Esophagus squamous epithelium (tissue), 5 donors: ENCODE results near the gene LAMA3. TPM values are rescaled to one million over a fixed set of nuclear protein-coding genes. Genes with fewer than 3 reads are reported as not detected.

Experiments
- DNase-seq: peaks from one replicate; lab custom pipeline; 2025; lab: John Stamatoyannopoulos, UW
- H3K27ac ChIP-seq, 4 donors: fragments of 200-600 bp; sonication (generic); one replicate each; pipeline ENCODE4 v1.5.1; 2016 to 2019; ENCODE audit warnings: mild to moderate bottlenecking in 1 of 4
- H3K27me3 ChIP-seq, 4 donors: fragments of 200-600 bp; sonication (generic); 1 replicate in 3 of 4; 2 replicates in 1 of 4; pipeline versions ENCODE4 v1.5.1 to v1.6.0; 2017 to 2021; ENCODE audit warnings: antibody characterized with exemption in 1 of 4
- H3K36me3 ChIP-seq, 3 donors: fragments of 200-600 bp; sonication (generic); one replicate each; pipeline ENCODE4 v1.5.1; 2016 to 2019
- H3K4me1 ChIP-seq, 3 donors: fragments of 200-600 bp; sonication (generic); one replicate each; pipeline ENCODE4 v1.5.1; 2017 to 2019
- H3K4me3 ChIP-seq, 4 donors: fragments of 200-600 bp; sonication (generic); 1 replicate in 3 of 4; 2 replicates in 1 of 4; pipeline ENCODE4 v1.5.1; 2016 to 2019; ENCODE audit warnings: mild to moderate bottlenecking in 2 of 4, moderate library complexity in 1 of 4
- H3K9me3 ChIP-seq, 3 donors: fragments of 200-600 bp; sonication (generic); one replicate each; pipeline ENCODE4 v1.5.1; 2016 to 2019
- CTCF ChIP-seq, 6 experiments: fragments of 450-650 bp in 4 of 6; fragments of 200-600 bp in 2 of 6; sonication (generic) in 2 of 6; IDR thresholded peaks; one replicate each; pipeline ENCODE4 v1.5.1; 2016 to 2019; ENCODE audit warnings: antibody characterized with exemption in 6 of 6, mild to moderate bottlenecking in 4 of 6, moderate library complexity in 4 of 6
- POLR2A ChIP-seq, 4 donors: fragments of 450-650 bp; IDR thresholded peaks; one replicate each; pipeline ENCODE4 v1.6.1; 2017; ENCODE audit warnings: antibody characterized with exemption in 4 of 4, mild to moderate bottlenecking in 4 of 4, moderate library complexity in 3 of 4
- WGBS, 2 donors: methylation state at CpG; one replicate each; pipeline ENCODE4 v1.1.5; 2018; 5-methylcytosine and 5-hydroxymethylcytosine counted together
- intact Hi-C: fragments of 100-400 bp; cut with DNase I; formaldehyde crosslinking; loops from one replicate; pipeline ENCODE4 v1.15.0; 2022
- total RNA-seq, 4 donors: library from RNA; depleted of rRNA; stranded (reverse); fragments of >200 nt; gene quantifications; one replicate each; pipeline ENCODE4 v1.1.0, GENCODE V29; 2016
- donor health status: DM: yes; HTN: yes; CAD: no.

Gene LAMA3
- total RNA-seq, 4 donors from 2014 or later, result 28.7 to 81.3 (median 44.8) TPM

- TF ChIP-seq CTCF (IDR thresholded peaks at IDR 0.05) (no peak), POLR2A (IDR thresholded peaks at IDR 0.05) (no peak)
- no peak for DNase-seq
- Histone ChIP-seq H3K9me3 (no peaks in the 10 kb centered on the region), H3K4me1 (peaks cover 7 to 50% (median 22%) of the 10 kb centered on the region in 3 donors), H3K27me3 (no peaks in the 10 kb centered on the region), H3K27ac (no peak overlapping the region), H3K4me3 (no peak overlapping the region), H3K36me3 (no peaks in the 10 kb centered on the region)
- 88 to 95% methylated on average over 3 to 4 of the region's 4 CpGs for WGBS, 2 donors
- intact Hi-C loops, result no loop called here
Measured at GRCh38 chr18:23968638-23969604, 279.7 kb downstream of the LAMA3 start.

- H3K27me3 ChIP-seq, result no peaks in the 10 kb centered on the region
- no peak overlapping the region for H3K4me3 ChIP-seq
- H3K4me1 ChIP-seq, result peaks cover 4 to 43% (median 14%) of the 10 kb centered on the region in 3 donors
- no peaks in the 10 kb centered on the region for H3K36me3 ChIP-seq
- H3K9me3 ChIP-seq, result no peaks in the 10 kb centered on the region
- TF ChIP-seq POLR2A (IDR thresholded peaks at IDR 0.05), result no peak
- no peak for TF ChIP-seq CTCF (IDR thresholded peaks at IDR 0.05)
- DNase-seq, result no peak
- WGBS, 2 donors, result 82 to 96% methylated on average over 6 of the region's 6 CpGs
- intact Hi-C loops, result no loop called here
- H3K27ac ChIP-seq, result no peak overlapping the region
Measured at GRCh38 chr18:23969664-23970063, 280.4 kb downstream of the LAMA3 start.

GRCh38 chr18:23970161-23971096 is 281.2 kb downstream of the LAMA3 start:
- Histone ChIP-seq H3K4me1 (peaks cover 0 to 35% (median 12%) of the 10 kb centered on the region in 3 donors), H3K4me3 (no peak overlapping the region), H3K27ac (peak overlapping the region in 3 of 4 donors; percentile 4 to 75 (median 64)), H3K36me3 (no peaks in the 10 kb centered on the region), H3K9me3 (no peaks in the 10 kb centered on the region), H3K27me3 (no peaks in the 10 kb centered on the region)
- 69% methylated on average over 7 of the region's 7 CpGs for WGBS, 2 donors
- DNase-seq, result peak; percentile 13
- intact Hi-C loops, result no loop called here
- no peak for TF ChIP-seq POLR2A (IDR thresholded peaks at IDR 0.05)
- no peak for TF ChIP-seq CTCF (IDR thresholded peaks at IDR 0.05)

- no peak for DNase-seq
- H3K27ac ChIP-seq, result peak overlapping the region; percentile 23 to 75 (median 64)
- peaks cover 0 to 29% (median 8%) of the 10 kb centered on the region in 3 donors for H3K4me1 ChIP-seq
- H3K9me3 ChIP-seq, result no peaks in the 10 kb centered on the region
- no peaks in the 10 kb centered on the region for H3K36me3 ChIP-seq
- intact Hi-C loops, result no loop called here
- no peak for TF ChIP-seq CTCF (IDR thresholded peaks at IDR 0.05)
- no peak for TF ChIP-seq POLR2A (IDR thresholded peaks at IDR 0.05)
- 76 to 88% methylated on average over 5 of the region's 5 CpGs for WGBS, 2 donors
- no peak overlapping the region for H3K4me3 ChIP-seq
- no peaks in the 10 kb centered on the region for H3K27me3 ChIP-seq
Measured at GRCh38 chr18:23971097-23971440, 281.8 kb downstream of the LAMA3 start.
